A673 (cell line): ENCODE data around the gene BORA. TPM values are rescaled to one million over a fixed set of nuclear protein-coding genes. Genes with fewer than 3 reads are reported as not detected.

Experiments
- Bru-seq: library from RNA; stranded (reverse); fragments of 400-500 nt; gene quantifications from one replicate; lab custom pipeline; 2021; lab: Mats Ljungman, UMichigan
- BruChase-seq, 2 experiments: library from RNA; stranded (reverse); fragments of 400-500 nt; gene quantifications; one replicate each; lab custom pipeline; 2021; lab: Mats Ljungman, UMichigan
- BruUV-seq: library from RNA; stranded (reverse); fragments of 400-500 nt; replicated peaks from 2 replicates; lab custom pipeline; 2021; lab: Mats Ljungman, UMichigan
- CTCF ChIA-PET: fragments of 300-600 bp; sonication (Branson Sonifier 250); formaldehyde crosslinking; loops from one replicate; lab custom pipeline; 2022; ENCODE audit warnings: antibody characterized with exemption; lab: Charles Lee
- POLR2A ChIA-PET: fragments of 300-600 bp; sonication (Branson Sonifier 250); formaldehyde crosslinking; loops from one replicate; lab custom pipeline; 2022; ENCODE audit warnings: antibody characterized with exemption; ENCODE audit not compliant: low non-redundant PET; lab: Charles Lee
- DNase-seq: peaks from one replicate; pipeline ENCODE4 v3.0.0-alpha.2; 2015; ENCODE audit warnings: low spot score
- H3K27ac ChIP-seq: fragments of 200-600 bp; sonication (generic); 2 replicates; pipeline ENCODE4 v1.5.1; 2016; ENCODE audit warnings: mixed run types, low read depth, mild to moderate bottlenecking, mixed read lengths, antibody characterized with exemption, low read length; ENCODE audit not compliant: poor library complexity, severe bottlenecking
- H3K27me3 ChIP-seq: fragments of 200-600 bp; sonication (generic); replicated peaks from 2 replicates; pipeline ENCODE4 v1.6.1; 2017; ENCODE audit warnings: mixed run types, low read depth, mild to moderate bottlenecking, mixed read lengths, antibody characterized with exemption, low read length; ENCODE audit not compliant: insufficient read depth, poor library complexity
- H3K36me3 ChIP-seq: fragments of 200-600 bp; sonication (generic); 2 replicates; pipeline ENCODE4 v1.6.1; 2016; ENCODE audit warnings: mixed run types, mild to moderate bottlenecking, mixed read lengths, antibody characterized with exemption, low read length; ENCODE audit not compliant: insufficient read depth, poor library complexity, severe bottlenecking
- H3K4me1 ChIP-seq: fragments of 200-600 bp; sonication (generic); 2 replicates; pipeline ENCODE4 v1.6.1; 2017; ENCODE audit warnings: mixed run types, mild to moderate bottlenecking, mixed read lengths, antibody characterized with exemption, low read length; ENCODE audit not compliant: insufficient read depth, poor library complexity, severe bottlenecking
- H3K4me3 ChIP-seq: fragments of 200-600 bp; sonication (generic); 2 replicates; pipeline ENCODE4 v1.5.1; 2016; ENCODE audit warnings: low read depth, mixed run types, mild to moderate bottlenecking, mixed read lengths, low read length; ENCODE audit not compliant: poor library complexity, severe bottlenecking
- H3K9me3 ChIP-seq: fragments of 200-600 bp; sonication (generic); 2 replicates; pipeline ENCODE4 v1.6.1; 2016; ENCODE audit warnings: mixed run types, low read depth, mild to moderate bottlenecking, mixed read lengths, antibody characterized with exemption, low read length; ENCODE audit not compliant: poor library complexity, severe bottlenecking
- CTCF ChIP-seq: fragments of 300-800, 200-600 bp; sonication (generic); conservative IDR thresholded peaks from 2 replicates; pipeline ENCODE4 v1.5.1; 2017; ENCODE audit warnings: low read depth, mild to moderate bottlenecking, antibody characterized with exemption, low read length, moderate library complexity, mixed read lengths
- EZH2 ChIP-seq: fragments of 200-600 bp; sonication (generic); IDR thresholded peaks from 2 replicates; pipeline ENCODE4 v1.6.1; 2017; ENCODE audit warnings: borderline replicate concordance, low read depth, mild to moderate bottlenecking, mixed read lengths, antibody characterized with exemption, low read length; ENCODE audit not compliant: poor library complexity, severe bottlenecking
- intact Hi-C: fragments of 100-400 bp; cut with micrococcal nuclease; formaldehyde crosslinking; loops from one replicate; pipeline ENCODE4 v1.10.0; 2022; ENCODE audit not compliant: unreplicated experiment
- long read RNA-seq: library from polyadenylated mRNA; stranded (forward); transcript quantifications from one replicate; pipeline ENCODE4 v2.0.0, GENCODE V29; 2022
- total RNA-seq: library from RNA; stranded (reverse); gene quantifications from 2 replicates; pipeline ENCODE4 v1.2.3, GENCODE V29; 2021

BORA gene
- 17.1 and 17.4 TPM in 2 replicates for total RNA-seq
- percentile 85 among the genes with signal in this experiment for Bru-seq, nascent RNA
- BruChase-seq, experiment 1, labeled RNA remaining after a 2-hour chase, result percentile 81 among the genes with signal in this experiment
- BruChase-seq, experiment 2, labeled RNA remaining after a 6-hour chase, result percentile 58 among the genes with signal in this experiment
- long read RNA-seq, transcript BORA-202 (11 exons, 1,673 nt), result minor isoform, 6 of 40 reads
- long read RNA-seq, transcript BORA-203 (12 exons, 2,936 nt), result major isoform, 15 of 40 reads
- long read RNA-seq, partial matches to known transcripts, result 6 of 40 reads
- long read RNA-seq, other reads (novel, unspliced or antisense), result 13 of 40 reads

GRCh38 chr13:72727417-72728289, at the start of gene BORA, which contains the start of gene MZT1:
BORA (plus strand) TSS chr13:72727923; CDS start chr13:72728941, 1,018 bp downstream.
MZT1 (minus strand) TSS chr13:72727629; CDS start chr13:72727602, 27 bp downstream.
- Histone ChIP-seq H3K27ac (peak within 1 kb of the TSS; percentile 87), H3K9me3 (no peaks in the 10 kb centered on the region), H3K27me3 (no peaks in the 10 kb centered on the region), H3K36me3 (peaks cover 33% of the 10 kb centered on the region), H3K4me1 (peaks cover 23% of the 10 kb centered on the region), H3K4me3 (peak within 1 kb of the TSS; percentile 79)
- ChIA-PET POLR2A (no interaction called here), CTCF (no interaction called here)
- BruUV-seq, result no TSS peak
- intact Hi-C loops, result no loop called here
- DNase-seq, result peak; percentile 98
- TF ChIP-seq EZH2, result no peak
- no peak for TF ChIP-seq CTCF

GRCh38 chr13:72678312-72678711, 49.4 kb upstream of the BORA start:
- Histone ChIP-seq H3K4me1 (peaks cover 6% of the 10 kb centered on the region), H3K27me3 (peaks cover 29% of the 10 kb centered on the region), H3K36me3 (no peaks in the 10 kb centered on the region), H3K27ac (no peak overlapping the region), H3K9me3 (no peaks in the 10 kb centered on the region), H3K4me3 (no peak overlapping the region)
- DNase-seq, result no peak
- TF ChIP-seq CTCF (no peak), EZH2 (no peak)
- no TSS peak for BruUV-seq
- CTCF ChIA-PET, result no interaction called here
- intact Hi-C loops, result no loop called here
- POLR2A ChIA-PET, result no interaction called here

- Histone ChIP-seq H3K27me3 (peaks cover 28% of the 10 kb centered on the region), H3K4me1 (peaks cover 6% of the 10 kb centered on the region), H3K36me3 (no peaks in the 10 kb centered on the region), H3K9me3 (no peaks in the 10 kb centered on the region), H3K4me3 (no peak overlapping the region), H3K27ac (no peak overlapping the region)
- BruUV-seq, result no TSS peak
- CTCF ChIA-PET, result no interaction called here
- TF ChIP-seq CTCF (no peak), EZH2 (no peak)
- POLR2A ChIA-PET, result no interaction called here
- DNase-seq, result no peak
- intact Hi-C loops, result no loop called here
Measured at GRCh38 chr13:72680353-72680752, 47.4 kb upstream of the BORA start.
